ENCODE results near the gene TBX19. TPM values are rescaled to one million over a fixed set of nuclear protein-coding genes. Genes with fewer than 3 reads are reported as not detected.

Gene TBX19
- total and polyA plus RNA-seq, 3 donors from 2014 or later, result 1.9 to 2.7 (median 2.7) TPM

Small RNA genes lying within 50 kb of the gene (small RNA-seq; reads per million reads assigned to genes)
- 0 reads per million in 2 donors for gene RNU6-1310P

Other genes starting within 250 kb of the TBX19 start
- gene GPR161, start 143.9 kb upstream of the TBX19 start, total RNA-seq, result 1 to 10 TPM; 6.1 to 6.7 TPM
- 3.7 TPM for gene GPR161, start 143.9 kb upstream of the TBX19 start, polyA plus RNA-seq (ENCODE audit: insufficient read depth, low read depth, low replicate concordance)
- gene TIPRL, start 101.9 kb upstream of the TBX19 start, total RNA-seq, result 10 to 100 TPM; 19.8 to 23.5 TPM
- 44.6 TPM for gene TIPRL, start 101.9 kb upstream of the TBX19 start, polyA plus RNA-seq (ENCODE audit: insufficient read depth, low read depth, low replicate concordance)
- gene SFT2D2, start 54.9 kb upstream of the TBX19 start, total RNA-seq, result 10 to 100 TPM; 59.4 to 62.2 TPM
- 34.5 TPM for gene SFT2D2, start 54.9 kb upstream of the TBX19 start, polyA plus RNA-seq (ENCODE audit: insufficient read depth, low read depth, low replicate concordance)

Data from testis (tissue), 3 donors.